Heart right ventricle (tissue), 16 donors: ENCODE results near the gene MMP2. TPM values are rescaled to one million over a fixed set of nuclear protein-coding genes. Genes with fewer than 3 reads are reported as not detected.
A peak's percentile ranks its signal among the peaks of the same experiment; 100 is the strongest.

ENCODE experiments used
- ATAC-seq, 8 donors: fragments of 200-7000 bp; cut with Tn5 transposase; one replicate each; pipeline ENCODE4 v1.9.1; 2020; ENCODE audit warnings: mild to moderate bottlenecking in 8 of 8, moderate library complexity in 8 of 8, moderate number of reproducible peaks in 1 of 8
- DNase-seq, 2 donors: peaks; one replicate each; pipeline ENCODE4 v3.0.0-alpha.2; 2020
- H3K27ac ChIP-seq, 10 donors: fragments of 200-600 bp; sonication (generic) in 2 of 10; one replicate each; pipeline versions ENCODE4 v1.5.0 to v1.8.0; 2020 to 2022; ENCODE audit warnings: mild to moderate bottlenecking in 3 of 10
- H3K27me3 ChIP-seq, 7 donors: fragments of 200-600 bp; one replicate each; pipeline ENCODE4 v1.8.0; 2021 to 2022; ENCODE audit warnings: mild to moderate bottlenecking in 2 of 7
- H3K36me3 ChIP-seq, 9 donors: fragments of 200-600 bp; sonication (generic) in 1 of 9; one replicate each; pipeline versions ENCODE4 v1.5.0 to v1.8.0; 2020 to 2022; ENCODE audit warnings: mild to moderate bottlenecking in 2 of 9
- H3K4me1 ChIP-seq, 9 donors: fragments of 200-600 bp; sonication (generic) in 1 of 9; one replicate each; pipeline versions ENCODE4 v1.5.0 to v1.8.0; 2020 to 2022; ENCODE audit warnings: mild to moderate bottlenecking in 4 of 9
- H3K4me3 ChIP-seq, 10 donors: fragments of 200-600 bp; sonication (generic) in 2 of 10; one replicate each; pipeline versions ENCODE4 v1.5.0 to v1.8.0; 2020 to 2022; ENCODE audit warnings: mild to moderate bottlenecking in 7 of 10, moderate library complexity in 2 of 10
- H3K9me3 ChIP-seq, 11 donors: fragments of 200-600 bp in 10 of 11; sonication (generic) in 2 of 11; one replicate each; pipeline versions ENCODE4 v1.5.0 to v1.8.0; 2013 to 2022; ENCODE audit warnings: mild to moderate bottlenecking in 2 of 11, control low read depth in 1 of 11, moderate library complexity in 1 of 11
- WGBS, 2 donors: extraction: QIAGEN DNeasy Blood & Tissue Kit; methylation state at CpG; one replicate each; pipeline ENCODE4 v1.1.7; 2013; ENCODE audit warnings: inconsistent platforms in 1 of 2; 5-methylcytosine and 5-hydroxymethylcytosine counted together
- intact Hi-C, 10 donors: fragments of 100-400 bp; cut with DNase I; formaldehyde crosslinking; loops; one replicate each; pipeline versions ENCODE4 v1.11.1 to v1.14.2; 2022
- polyA plus RNA-seq, 2 donors: library from polyadenylated mRNA; stranded (reverse); fragments of 200-250 nt; gene quantifications; one replicate each; pipeline ENCODE4 v1.2.3, GENCODE V29; 2013
- total RNA-seq, 10 donors: library from RNA; stranded (reverse); fragmentation: NEBNext Ultra II Directional in 3 of 10; extraction: Animal tissue kit (Norgen Biotek cat#: 25700) in 3 of 10; gene quantifications; one replicate each; pipeline versions ENCODE4 v1.2.1 to v1.2.4, GENCODE V29; 2021 to 2023
- TF ChIP-seq, protein P1 (sequence below), 9 donors: fragments of 200-600 bp; sonication (generic) in 2 of 9; IDR thresholded peaks; one replicate each; pipeline versions ENCODE4 v1.5.0 to v1.8.0; 2021 to 2022; ENCODE audit warnings: antibody characterized with exemption in 9 of 9, mild to moderate bottlenecking in 5 of 9, moderate library complexity in 1 of 9
- donor health status: Arrhythmogenic right ventricular cardiomyopathy.
- donor health status: ischemic (EF 13 %, LVEDD 7.1; RV severe dilation, severe dysfunction).
- donor health status: healthy with polysubstance abuse.
- donor health status: DM: no; HTN: yes; CAD: no.
- donor health status: DM: no; HTN: no; CAD: no.
- donor health status: ischemic (EF 25% LVEDD 6.9; RV normal size, moderate dysfunction).
- donor health status: ischemic (EF 25% LVEDD 5.7; RV mildly dilated, moderate dysfunction).
- donor health status: healthy.
- donor health status: DM: yes; HTN: yes; CAD: no.
- donor health status: Ischemic cardiomyopathy.
- donor health status: ischemic (EF 35%, LVEDD 5.7; RV mildly dilated, moderate dysfunction).
- donor health status: nonischemic (EF 11% LVEDD 7.7; RV severe dilation, severe dysfunction).
- donor health status: DM: yes; HTN: yes; CAD: no.
- donor health status: PGD.
- donor health status: ischemic (EF 29% LVEDD 5.4; RV normal size, mild dysfunction).
- donor health status: nonischemic (EF 23%, LVEDD 6.1; RV moderate dilation, normal function).

Gene MMP2
- total and polyA plus RNA-seq, 12 donors, result 36.1 to 157 (median 88.0) TPM

DNA sequence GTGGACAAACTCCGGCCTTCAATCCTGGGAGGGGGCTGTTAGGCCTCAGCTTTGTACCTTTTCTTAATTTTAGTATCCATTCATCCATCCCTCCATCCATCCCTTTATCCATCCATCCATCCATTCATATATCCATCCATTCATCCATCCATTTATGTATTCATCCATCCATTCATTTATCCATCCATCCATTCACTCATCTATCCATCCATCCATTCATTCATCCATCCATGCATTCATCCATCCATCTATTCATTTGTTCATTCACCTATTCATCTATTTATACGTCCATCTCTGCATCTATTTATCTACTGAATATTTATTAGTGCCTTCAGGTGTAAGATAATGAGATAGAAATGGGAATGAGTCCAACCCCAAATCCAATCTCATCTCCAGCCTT is 26.0 kb upstream of the MMP2 start:
- DNase-seq, result no peak
- intact Hi-C loops, result no loop called here
- ATAC-seq, result no peak
- Histone ChIP-seq H3K36me3 (no peaks in the 10 kb centered on the region), H3K9me3 (peaks cover 0 to 4% (median 0%) of the 10 kb centered on the region in 11 donors), H3K27me3 (no peaks in the 10 kb centered on the region), H3K4me3 (no peak overlapping the region), H3K4me1 (no peaks in the 10 kb centered on the region), H3K27ac (no peak overlapping the region)
- WGBS, 2 donors, result 85 to 88% methylated on average over 2 of the region's 2 CpGs
- TF ChIP-seq, protein P1, sequence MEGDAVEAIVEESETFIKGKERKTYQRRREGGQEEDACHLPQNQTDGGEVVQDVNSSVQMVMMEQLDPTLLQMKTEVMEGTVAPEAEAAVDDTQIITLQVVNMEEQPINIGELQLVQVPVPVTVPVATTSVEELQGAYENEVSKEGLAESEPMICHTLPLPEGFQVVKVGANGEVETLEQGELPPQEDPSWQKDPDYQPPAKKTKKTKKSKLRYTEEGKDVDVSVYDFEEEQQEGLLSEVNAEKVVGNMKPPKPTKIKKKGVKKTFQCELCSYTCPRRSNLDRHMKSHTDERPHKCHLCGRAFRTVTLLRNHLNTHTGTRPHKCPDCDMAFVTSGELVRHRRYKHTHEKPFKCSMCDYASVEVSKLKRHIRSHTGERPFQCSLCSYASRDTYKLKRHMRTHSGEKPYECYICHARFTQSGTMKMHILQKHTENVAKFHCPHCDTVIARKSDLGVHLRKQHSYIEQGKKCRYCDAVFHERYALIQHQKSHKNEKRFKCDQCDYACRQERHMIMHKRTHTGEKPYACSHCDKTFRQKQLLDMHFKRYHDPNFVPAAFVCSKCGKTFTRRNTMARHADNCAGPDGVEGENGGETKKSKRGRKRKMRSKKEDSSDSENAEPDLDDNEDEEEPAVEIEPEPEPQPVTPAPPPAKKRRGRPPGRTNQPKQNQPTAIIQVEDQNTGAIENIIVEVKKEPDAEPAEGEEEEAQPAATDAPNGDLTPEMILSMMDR (IDR thresholded peaks at IDR 0.05), result no peak

DNA sequence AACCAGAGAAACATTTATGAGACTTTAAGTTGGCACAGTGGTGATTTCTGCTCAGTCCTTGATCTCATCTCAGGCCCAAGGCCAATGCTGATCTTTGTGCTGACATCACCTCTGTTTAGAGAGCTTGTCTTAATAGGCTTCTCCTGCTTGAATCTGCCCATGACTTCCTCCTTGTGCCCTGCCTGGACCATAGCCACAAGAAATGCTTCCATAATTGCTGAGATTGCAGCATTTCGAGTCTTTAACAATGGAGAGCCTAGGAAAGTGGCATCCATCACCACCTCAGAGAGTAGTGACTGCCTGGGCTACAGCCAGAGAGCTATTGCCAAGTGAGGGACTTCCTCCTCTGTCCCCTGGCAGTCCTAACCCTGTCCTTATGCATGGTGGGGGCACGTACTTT is 25.1 kb upstream of the MMP2 start:
- no peaks in the 10 kb centered on the region for H3K27me3 ChIP-seq
- no peak overlapping the region for H3K27ac ChIP-seq
- DNase-seq (no peak), ATAC-seq (peak in 6 of 8 donors; percentile 31 to 67 (median 43))
- 54 to 55% methylated on average over 2 of the region's 2 CpGs for WGBS, 2 donors
- H3K4me3 ChIP-seq, result no peak overlapping the region
- intact Hi-C loops, result no loop called here
- no peaks in the 10 kb centered on the region for H3K4me1 ChIP-seq
- no peaks in the 10 kb centered on the region for H3K36me3 ChIP-seq
- H3K9me3 ChIP-seq, result peaks cover 0 to 4% (median 0%) of the 10 kb centered on the region in 11 donors
- TF ChIP-seq, protein P1 (IDR thresholded peaks at IDR 0.05), result no peak

DNA sequence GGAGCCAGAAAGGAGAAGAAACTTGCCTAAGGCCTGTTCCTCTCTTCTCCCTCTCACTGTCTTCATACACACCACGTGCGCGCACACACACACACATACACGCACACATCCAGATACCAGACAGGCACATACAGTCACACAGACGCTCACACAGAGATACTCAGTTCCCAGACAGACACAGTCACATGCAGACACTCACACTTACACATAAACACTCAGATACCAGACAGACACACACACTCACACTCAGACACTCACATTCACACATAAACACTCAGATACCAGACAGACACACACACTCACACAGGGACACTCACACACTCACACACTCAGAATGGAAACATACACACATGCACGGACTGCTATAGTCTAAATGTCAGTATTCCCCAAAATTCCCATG is 24.1 kb upstream of the MMP2 start:
- H3K27ac ChIP-seq, result no peak overlapping the region
- DNase-seq (no peak), ATAC-seq (no peak)
- WGBS, 2 donors, result 60 to 79% methylated on average over 6 of the region's 6 CpGs
- no peak overlapping the region for H3K4me3 ChIP-seq
- H3K27me3 ChIP-seq, result no peaks in the 10 kb centered on the region
- peaks cover 0 to 4% (median 0%) of the 10 kb centered on the region in 11 donors for H3K9me3 ChIP-seq
- H3K36me3 ChIP-seq, result no peaks in the 10 kb centered on the region
- H3K4me1 ChIP-seq, result no peaks in the 10 kb centered on the region
- intact Hi-C loops, result no loop called here
- TF ChIP-seq, protein P1 (IDR thresholded peaks at IDR 0.05), result no peak

DNA sequence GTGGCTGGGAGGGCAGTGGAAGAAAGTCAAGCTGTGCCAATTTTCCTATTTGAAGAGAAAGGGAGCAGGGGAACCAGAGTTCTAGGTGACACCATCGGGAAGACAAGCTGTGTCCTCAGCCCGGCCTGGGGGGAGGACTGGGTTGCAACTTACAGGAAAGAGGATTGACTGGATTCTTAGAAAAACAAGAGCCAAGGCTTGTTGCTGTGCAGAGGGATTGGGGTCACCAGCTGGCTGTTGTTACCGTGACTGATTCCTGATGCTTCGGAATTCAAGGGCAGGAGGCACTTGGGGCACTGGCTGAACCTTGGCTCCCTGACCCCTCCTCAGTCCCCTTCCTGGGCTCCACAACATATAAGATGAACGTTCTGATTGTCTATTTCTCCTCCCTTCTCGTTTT is 16.8 kb upstream of the MMP2 start:
- intact Hi-C loops, result loop anchor here in 6 of 10 donors (5.0 to 10.0 kb wide), 3 partner anchors 380 to 385 kb away; no protein-coding TSS in a partner anchor
- WGBS, 2 donors, result 59 to 70% methylated on average over 6 of the region's 6 CpGs
- Histone ChIP-seq H3K9me3 (no peaks in the 10 kb centered on the region), H3K4me1 (peaks cover 0 to 4% (median 0%) of the 10 kb centered on the region in 9 donors), H3K36me3 (no peaks in the 10 kb centered on the region), H3K4me3 (no peak overlapping the region), H3K27me3 (no peaks in the 10 kb centered on the region), H3K27ac (no peak overlapping the region)
- ATAC-seq, result no peak
- no peak for DNase-seq
- TF ChIP-seq, protein P1 (IDR thresholded peaks at IDR 0.05), result no peak
